ENCODE measurements around the gene ADGRL3.
"Not testable (repeated sequence)": the region's sequence is repeated elsewhere in the genome, so short reads cannot be mapped to it uniquely, and the experiment has no call there.

Gene ADGRL3

GRCh38 chr4:61759245-61759644 is 559.1 kb downstream of the ADGRL3 start:
- not testable (repeated sequence) for H3F3A ChIP-seq (ENCODE audit: insufficient read depth)

GRCh38 chr4:61759885-61760284 is 559.8 kb downstream of the ADGRL3 start:
- H3F3A ChIP-seq (ENCODE audit: insufficient read depth): not testable (repeated sequence)

More at GRCh38 chr4:61759245-61759644, 559.1 kb downstream of the ADGRL3 start:
- not testable (repeated sequence) for H3K9ac ChIP-seq (ENCODE audit: low read length); H2AFZ ChIP-seq (ENCODE audit: low read depth, low read length, severe bottlenecking); H3K4me2 ChIP-seq (ENCODE audit: low read depth, low read length, poor library complexity, severe bottlenecking); H3K36me3 ChIP-seq (ENCODE audit: low read length); H3K27ac ChIP-seq (ENCODE audit: low read depth, low read length); H4K20me1 ChIP-seq (ENCODE audit: low read depth, low read length); H3K9me3 ChIP-seq (ENCODE audit: insufficient read depth, low read length); H3K4me3 ChIP-seq (ENCODE audit: insufficient read depth, low read length, poor library complexity, severe bottlenecking); H3K79me2 ChIP-seq (ENCODE audit: insufficient read depth, low read length); H3K9me2 ChIP-seq (replicated peaks; ENCODE audit: insufficient read depth, low read length); H3K27me3 ChIP-seq (ENCODE audit: low read length)

GRCh38 chr4:61760820-61761219 is 560.7 kb downstream of the ADGRL3 start:
- H3K9ac ChIP-seq (ENCODE audit: low read length): no peak overlapping the region
- H3K27ac ChIP-seq (ENCODE audit: low read depth, low read length): no peak overlapping the region
- no peaks in the 10 kb centered on the region for H3K36me3 ChIP-seq (ENCODE audit: low read length)
- no peak overlapping the region for H3K4me3 ChIP-seq (ENCODE audit: insufficient read depth, low read length, poor library complexity, severe bottlenecking)
- no peak overlapping the region for H2AFZ ChIP-seq (ENCODE audit: low read depth, low read length, severe bottlenecking)
- TF ChIP-seq EZH2phosphoT487 (conservative IDR thresholded peaks at IDR 0.05; ENCODE audit: low read length): no peak
- TF ChIP-seq CTCF (IDR thresholded peaks at IDR 0.05; ENCODE audit: insufficient read depth, low read length, poor library complexity, severe bottlenecking): no peak
- H4K20me1 ChIP-seq (ENCODE audit: low read depth, low read length): no peaks in the 10 kb centered on the region
- no peak overlapping the region for H3K4me2 ChIP-seq (ENCODE audit: low read depth, low read length, poor library complexity, severe bottlenecking)
- no peaks in the 10 kb centered on the region for H3F3A ChIP-seq (ENCODE audit: insufficient read depth)
- no peaks in the 10 kb centered on the region for H3K9me2 ChIP-seq (replicated peaks; ENCODE audit: insufficient read depth, low read length)
- no peaks in the 10 kb centered on the region for H3K79me2 ChIP-seq (ENCODE audit: insufficient read depth, low read length)
- H3K9me3 ChIP-seq (ENCODE audit: insufficient read depth, low read length): no peaks in the 10 kb centered on the region
- no peaks in the 10 kb centered on the region for H3K27me3 ChIP-seq (ENCODE audit: low read length)

More at GRCh38 chr4:61759885-61760284, 559.8 kb downstream of the ADGRL3 start:
- H3K36me3 ChIP-seq (ENCODE audit: low read length); H3K27ac ChIP-seq (ENCODE audit: low read depth, low read length); H3K27me3 ChIP-seq (ENCODE audit: low read length); H4K20me1 ChIP-seq (ENCODE audit: low read depth, low read length); H3K9ac ChIP-seq (ENCODE audit: low read length); H3K79me2 ChIP-seq (ENCODE audit: insufficient read depth, low read length); H3K9me2 ChIP-seq (replicated peaks; ENCODE audit: insufficient read depth, low read length); H3K4me3 ChIP-seq (ENCODE audit: insufficient read depth, low read length, poor library complexity, severe bottlenecking); H2AFZ ChIP-seq (ENCODE audit: low read depth, low read length, severe bottlenecking); H3K4me2 ChIP-seq (ENCODE audit: low read depth, low read length, poor library complexity, severe bottlenecking); H3K9me3 ChIP-seq (ENCODE audit: insufficient read depth, low read length): not testable (repeated sequence)

- Histone ChIP-seq H3K9ac (ENCODE audit: low read length) (no peak overlapping the region), H3K79me2 (ENCODE audit: insufficient read depth, low read length) (no peaks in the 10 kb centered on the region), H2AFZ (ENCODE audit: low read depth, low read length, severe bottlenecking) (no peak overlapping the region), H3K36me3 (ENCODE audit: low read length) (no peaks in the 10 kb centered on the region), H3K27ac (ENCODE audit: low read depth, low read length) (no peak overlapping the region), H3K27me3 (ENCODE audit: low read length) (no peaks in the 10 kb centered on the region), H3K4me3 (ENCODE audit: insufficient read depth, low read length, poor library complexity, severe bottlenecking) (no peak overlapping the region), H4K20me1 (ENCODE audit: low read depth, low read length) (no peaks in the 10 kb centered on the region), H3F3A (ENCODE audit: insufficient read depth) (no peaks in the 10 kb centered on the region), H3K9me3 (ENCODE audit: insufficient read depth, low read length) (no peaks in the 10 kb centered on the region), H3K9me2 (replicated peaks; ENCODE audit: insufficient read depth, low read length) (no peaks in the 10 kb centered on the region), H3K4me2 (ENCODE audit: low read depth, low read length, poor library complexity, severe bottlenecking) (no peak overlapping the region)
- TF ChIP-seq CTCF (IDR thresholded peaks at IDR 0.05; ENCODE audit: insufficient read depth, low read length, poor library complexity, severe bottlenecking) (no peak), EZH2phosphoT487 (conservative IDR thresholded peaks at IDR 0.05; ENCODE audit: low read length) (no peak)
Observed at GRCh38 chr4:61762722-61763627, 562.8 kb downstream of the ADGRL3 start.
